ENCODE data around the gene GUCD1. TPM values are rescaled to one million over a fixed set of nuclear protein-coding genes. Genes with fewer than 3 reads are reported as not detected.

GUCD1 gene
- total RNA-seq, 2 experiments from 2014 or later = 114 to 144 TPM

DNA sequence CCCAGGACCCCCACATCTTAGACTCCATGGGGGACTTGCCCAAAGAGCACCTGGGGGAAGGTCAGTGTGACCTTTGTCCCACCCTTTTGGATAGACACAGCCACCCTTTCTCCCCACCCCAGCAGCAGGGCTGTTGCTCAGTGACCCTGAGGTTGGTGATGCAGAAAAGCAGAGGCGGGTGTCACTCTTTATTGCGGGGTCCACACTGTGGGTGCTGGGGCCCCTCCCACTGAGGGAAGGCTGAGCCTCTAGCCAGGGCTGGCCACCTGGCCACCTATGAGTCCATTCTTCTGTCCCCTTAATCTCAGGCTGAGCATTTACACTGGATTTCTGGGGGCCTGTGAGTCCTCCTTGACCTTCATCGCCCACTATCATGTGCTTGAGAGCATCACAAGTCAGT lies 30.5 kb upstream of the GUCD1 start:
- Histone ChIP-seq H2AFZ (ENCODE audit: low read length) (no peak overlapping the region), H3K4me1 (ENCODE audit: insufficient read depth, low read length, poor library complexity, severe bottlenecking) (no peaks in the 10 kb centered on the region), H3K27ac (ENCODE audit: low read depth, low read length, poor library complexity, severe bottlenecking) (no peak overlapping the region), H3K9me2 (ENCODE audit: insufficient read depth, low read length) (no peaks in the 10 kb centered on the region), H3K4me2 (ENCODE audit: low read length) (no peak overlapping the region), H3K4me3 (ENCODE audit: low read depth, low read length, poor library complexity, severe bottlenecking) (no peak overlapping the region), H3K9me3 (ENCODE audit: low read length) (no peaks in the 10 kb centered on the region), H3K79me2 (ENCODE audit: insufficient read depth, low read depth, low read length) (no peaks in the 10 kb centered on the region), H3K36me3 (ENCODE audit: insufficient read depth, low read length) (no peaks in the 10 kb centered on the region), H4K20me1 (ENCODE audit: insufficient read depth, low read length) (no peaks in the 10 kb centered on the region)
- no peak for TF ChIP-seq EZH2phosphoT487 (IDR thresholded peaks at IDR 0.05; ENCODE audit: borderline replicate concordance, low read depth, low read length)
- TF ChIP-seq, protein P1, sequence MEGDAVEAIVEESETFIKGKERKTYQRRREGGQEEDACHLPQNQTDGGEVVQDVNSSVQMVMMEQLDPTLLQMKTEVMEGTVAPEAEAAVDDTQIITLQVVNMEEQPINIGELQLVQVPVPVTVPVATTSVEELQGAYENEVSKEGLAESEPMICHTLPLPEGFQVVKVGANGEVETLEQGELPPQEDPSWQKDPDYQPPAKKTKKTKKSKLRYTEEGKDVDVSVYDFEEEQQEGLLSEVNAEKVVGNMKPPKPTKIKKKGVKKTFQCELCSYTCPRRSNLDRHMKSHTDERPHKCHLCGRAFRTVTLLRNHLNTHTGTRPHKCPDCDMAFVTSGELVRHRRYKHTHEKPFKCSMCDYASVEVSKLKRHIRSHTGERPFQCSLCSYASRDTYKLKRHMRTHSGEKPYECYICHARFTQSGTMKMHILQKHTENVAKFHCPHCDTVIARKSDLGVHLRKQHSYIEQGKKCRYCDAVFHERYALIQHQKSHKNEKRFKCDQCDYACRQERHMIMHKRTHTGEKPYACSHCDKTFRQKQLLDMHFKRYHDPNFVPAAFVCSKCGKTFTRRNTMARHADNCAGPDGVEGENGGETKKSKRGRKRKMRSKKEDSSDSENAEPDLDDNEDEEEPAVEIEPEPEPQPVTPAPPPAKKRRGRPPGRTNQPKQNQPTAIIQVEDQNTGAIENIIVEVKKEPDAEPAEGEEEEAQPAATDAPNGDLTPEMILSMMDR (conservative IDR thresholded peaks at IDR 0.05; ENCODE audit: low read length) = no peak
- no peak for DNase-seq (ENCODE audit: low spot score)
- ChIA-PET POLR2A (no interaction called here), CTCF (ENCODE audit: unreplicated experiment) (no interaction called here)
- BruUV-seq (replicated peaks) = no TSS peak
- intact Hi-C loops (cut with micrococcal nuclease; ENCODE audit: unreplicated experiment) = no loop called here

DNA sequence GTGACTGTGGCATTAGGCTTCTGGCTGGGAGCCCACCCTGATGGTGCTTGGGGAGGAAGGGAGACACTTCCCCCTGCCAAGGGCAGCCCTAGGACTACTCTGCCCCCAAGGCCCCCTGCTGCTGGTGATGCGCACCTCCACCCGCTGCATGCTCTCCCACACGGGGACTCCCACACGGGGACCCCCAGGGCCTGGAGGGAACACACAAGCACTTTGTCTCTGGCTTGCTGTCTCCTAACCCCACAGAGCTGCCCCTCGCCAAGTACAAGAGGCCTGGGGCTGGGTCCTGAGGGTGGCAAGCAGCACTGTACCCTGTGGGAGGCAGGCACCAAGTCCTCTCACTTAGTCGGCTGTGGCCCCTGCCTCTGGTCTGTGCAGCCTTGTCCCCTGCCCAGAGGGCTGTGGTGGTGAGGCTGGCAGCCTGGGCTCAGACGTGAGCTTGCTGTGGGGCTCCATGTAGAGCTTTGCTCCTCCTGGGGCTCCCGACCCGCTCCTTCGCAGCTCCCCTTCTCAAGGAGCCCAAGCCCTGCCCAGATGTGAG lies 30.0 kb upstream of the GUCD1 start:
- TF ChIP-seq EZH2phosphoT487 (IDR thresholded peaks at IDR 0.05; ENCODE audit: borderline replicate concordance, low read depth, low read length) = no peak
- TF ChIP-seq, protein P1 (conservative IDR thresholded peaks at IDR 0.05; ENCODE audit: low read length) = no peak
- Histone ChIP-seq H3K4me1 (ENCODE audit: insufficient read depth, low read length, poor library complexity, severe bottlenecking) (no peaks in the 10 kb centered on the region), H3K4me2 (ENCODE audit: low read length) (no peak overlapping the region), H3K27ac (ENCODE audit: low read depth, low read length, poor library complexity, severe bottlenecking) (no peak overlapping the region), H3K36me3 (ENCODE audit: insufficient read depth, low read length) (no peaks in the 10 kb centered on the region), H2AFZ (ENCODE audit: low read length) (no peak overlapping the region), H3K4me3 (ENCODE audit: low read depth, low read length, poor library complexity, severe bottlenecking) (no peak overlapping the region), H4K20me1 (ENCODE audit: insufficient read depth, low read length) (no peaks in the 10 kb centered on the region), H3K9me2 (ENCODE audit: insufficient read depth, low read length) (no peaks in the 10 kb centered on the region), H3K79me2 (ENCODE audit: insufficient read depth, low read depth, low read length) (no peaks in the 10 kb centered on the region), H3K9me3 (ENCODE audit: low read length) (no peaks in the 10 kb centered on the region)
- POLR2A ChIA-PET = no interaction called here
- intact Hi-C loops (cut with micrococcal nuclease; ENCODE audit: unreplicated experiment) = no loop called here
- CTCF ChIA-PET (ENCODE audit: unreplicated experiment) = no interaction called here
- no peak for DNase-seq (ENCODE audit: low spot score)
- BruUV-seq (replicated peaks) = no TSS peak

DNA sequence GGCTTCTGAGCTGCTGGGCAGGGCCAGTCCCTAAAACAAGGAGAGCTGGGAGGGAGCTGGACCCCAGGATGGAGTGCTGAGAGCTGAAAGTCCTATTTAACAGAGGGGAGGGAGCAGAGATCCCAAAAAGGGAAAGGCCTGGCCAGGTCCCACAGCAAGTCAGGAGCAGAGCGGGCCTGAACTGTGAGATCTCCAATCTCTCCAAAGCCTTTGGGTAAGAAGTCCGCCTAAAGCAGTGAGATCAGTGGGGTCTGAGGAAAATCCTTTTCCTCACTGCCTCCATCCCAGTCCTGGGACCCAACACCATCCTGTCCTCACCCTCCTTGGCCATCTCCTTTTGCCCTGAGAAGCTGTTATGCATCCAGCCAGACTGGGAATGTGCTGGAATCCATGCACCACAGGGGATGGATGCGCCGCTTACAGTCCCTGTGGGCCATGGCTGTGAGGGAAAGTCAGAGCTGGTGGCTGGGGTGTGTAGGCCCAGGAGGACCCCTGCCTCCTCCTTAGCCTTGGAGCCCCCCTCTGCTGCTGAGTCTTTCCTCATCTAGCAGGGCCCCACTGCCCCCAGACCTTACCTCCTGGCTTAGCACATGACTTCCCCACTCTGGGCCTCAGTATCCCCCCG lies 29.3 kb upstream of the GUCD1 start:
- Histone ChIP-seq H4K20me1 (ENCODE audit: insufficient read depth, low read length) (no peaks in the 10 kb centered on the region), H3K4me1 (ENCODE audit: insufficient read depth, low read length, poor library complexity, severe bottlenecking) (no peaks in the 10 kb centered on the region), H3K36me3 (ENCODE audit: insufficient read depth, low read length) (no peaks in the 10 kb centered on the region), H3K27ac (ENCODE audit: low read depth, low read length, poor library complexity, severe bottlenecking) (no peak overlapping the region), H3K4me2 (ENCODE audit: low read length) (no peak overlapping the region), H3K79me2 (ENCODE audit: insufficient read depth, low read depth, low read length) (no peaks in the 10 kb centered on the region), H3K9me2 (ENCODE audit: insufficient read depth, low read length) (no peaks in the 10 kb centered on the region), H3K4me3 (ENCODE audit: low read depth, low read length, poor library complexity, severe bottlenecking) (no peak overlapping the region), H3K9me3 (ENCODE audit: low read length) (no peaks in the 10 kb centered on the region), H2AFZ (ENCODE audit: low read length) (no peak overlapping the region)
- no peak for TF ChIP-seq EZH2phosphoT487 (IDR thresholded peaks at IDR 0.05; ENCODE audit: borderline replicate concordance, low read depth, low read length)
- TF ChIP-seq, protein P1 (conservative IDR thresholded peaks at IDR 0.05; ENCODE audit: low read length) = no peak
- no TSS peak for BruUV-seq (replicated peaks)
- ChIA-PET POLR2A (no interaction called here), CTCF (ENCODE audit: unreplicated experiment) (no interaction called here)
- intact Hi-C loops (cut with micrococcal nuclease; ENCODE audit: unreplicated experiment) = no loop called here
- DNase-seq (ENCODE audit: low spot score) = no peak

Measured in OCI-LY7 (cell line).